GM21447 (cell line): ENCODE measurements around the gene PAQR6.
"Not testable (repeated sequence)": the region's sequence is repeated elsewhere in the genome, so short reads cannot be mapped to it uniquely, and the experiment has no call there.

ENCODE experiments used
- ATAC-seq: cut with Tn5 transposase; IDR thresholded peaks from one replicate; pipeline ENCODE4 v1.9.1; 2021; ENCODE audit not compliant: unreplicated experiment

Gene PAQR6

GRCh38 chr1:156232201-156232894 lies 15.5 kb downstream of the PAQR6 start:
- no peak for ATAC-seq

GRCh38 chr1:156230473-156230837 lies 17.4 kb downstream of the PAQR6 start:
- no peak for ATAC-seq

DNA sequence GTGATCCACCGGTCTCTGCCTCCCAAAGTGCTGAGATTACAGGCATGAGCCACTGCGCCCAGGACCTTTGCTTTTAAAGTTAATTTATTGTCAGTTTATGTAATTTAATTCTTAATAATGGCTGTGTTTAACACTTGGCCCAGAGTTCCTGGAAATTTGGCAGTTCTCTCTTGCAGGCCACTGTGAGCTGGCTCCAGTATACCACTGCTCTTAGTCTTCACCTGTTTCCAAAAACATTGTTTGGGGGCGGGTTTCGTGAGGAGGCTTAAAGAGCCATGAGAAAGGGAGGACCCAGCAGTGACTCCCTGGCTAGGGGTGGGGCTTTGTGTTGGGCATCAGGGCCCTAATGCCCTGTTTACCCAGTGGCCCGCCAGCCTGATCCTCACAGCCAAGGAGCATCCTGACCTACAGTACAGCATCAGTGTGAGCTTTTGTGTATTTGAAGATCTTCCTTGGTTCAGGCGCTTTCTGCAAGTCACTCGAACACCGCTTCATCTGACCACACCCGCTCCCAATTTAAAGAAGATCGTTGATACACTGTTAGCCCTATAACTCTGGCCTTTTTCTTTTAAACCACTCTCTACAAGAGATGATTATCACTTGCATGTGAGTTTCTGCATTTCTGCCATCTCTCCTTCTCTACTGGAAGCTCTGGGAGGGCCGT lies 17.9 kb downstream of the PAQR6 start:
- ATAC-seq, result no peak

- ATAC-seq, result no peak
These were observed 19.4 kb downstream of the PAQR6 start for GRCh38 chr1:156228501-156228900.

GRCh38 chr1:156226782-156227181 lies 21.1 kb downstream of the PAQR6 start:
- no peak for ATAC-seq

- ATAC-seq, result peak; percentile 62
These were observed 21.7 kb downstream of the PAQR6 start for GRCh38 chr1:156226116-156226538.

DNA sequence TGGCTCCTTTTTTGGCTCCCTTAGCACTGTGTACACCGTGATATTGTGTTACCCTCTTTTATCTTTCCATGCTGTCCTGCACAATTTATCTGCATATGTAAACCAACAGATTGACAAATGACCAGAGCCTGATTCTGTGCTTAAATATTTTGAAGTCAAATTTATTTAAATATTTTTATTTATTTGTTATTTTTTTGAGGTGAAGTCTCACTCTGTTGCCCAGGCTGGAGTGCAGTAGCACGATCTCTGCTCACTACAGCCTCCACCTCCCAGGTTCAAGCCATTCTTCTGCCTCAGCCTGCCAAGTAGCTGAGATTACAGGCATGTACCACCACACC lies 22.2 kb downstream of the PAQR6 start:
- peak; percentile 3 for ATAC-seq

DNA sequence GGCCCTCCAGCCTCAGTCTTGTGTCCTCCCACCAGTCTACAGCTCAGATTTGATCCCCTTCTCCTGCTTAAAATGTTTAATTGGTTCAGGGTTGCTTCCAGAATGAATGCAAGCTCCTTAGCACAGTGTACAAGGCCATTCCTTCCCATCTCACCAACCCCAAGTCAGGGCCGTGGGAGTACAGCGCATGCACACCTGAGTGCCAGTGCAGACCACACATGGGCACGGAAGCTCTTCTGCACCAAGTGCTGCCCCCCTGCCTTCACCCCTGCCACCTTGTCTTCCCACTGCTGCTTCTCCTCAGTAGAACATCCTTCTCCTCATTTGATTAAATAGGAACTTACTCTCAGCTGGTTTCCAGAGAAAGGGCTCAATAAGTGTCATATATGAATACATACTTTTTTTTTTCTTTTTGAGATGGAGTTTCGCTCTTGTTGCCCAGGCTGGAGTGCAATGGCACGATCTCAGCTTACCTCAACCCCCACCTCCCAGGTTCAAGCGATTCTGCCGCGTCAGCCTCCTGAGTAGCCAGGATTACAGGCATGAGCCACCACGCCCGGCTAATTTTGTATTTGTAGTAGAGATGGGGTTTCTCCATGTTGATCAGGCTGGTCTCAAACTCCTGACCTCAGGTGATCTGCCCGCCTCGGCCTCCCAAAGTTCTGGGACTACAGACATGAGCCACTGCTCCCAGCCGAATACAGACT lies 25.7 kb downstream of the PAQR6 start:
- no peak for ATAC-seq

GRCh38 chr1:156220226-156220625 lies 27.6 kb downstream of the PAQR6 start:
- no peak for ATAC-seq

DNA sequence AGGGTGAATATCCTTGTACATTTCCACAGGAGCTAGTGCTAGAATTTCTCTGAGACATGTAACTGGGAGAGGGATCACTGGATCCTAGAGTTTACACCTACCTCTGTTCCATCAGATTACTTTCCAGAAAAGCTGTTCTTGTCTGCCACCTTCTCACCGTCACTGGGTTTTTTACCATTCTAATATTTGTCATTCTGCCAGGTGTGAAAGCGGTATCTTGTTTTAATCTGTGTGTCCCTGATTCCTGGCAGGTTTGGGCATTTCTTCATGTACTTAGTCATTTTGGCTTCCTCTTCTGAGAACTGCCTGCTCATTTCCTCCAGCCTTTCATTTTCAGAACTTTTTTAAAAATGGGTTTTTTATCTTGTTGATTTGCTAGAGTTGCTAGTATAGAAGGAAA lies 30.0 kb downstream of the PAQR6 start:
- ATAC-seq, result no peak

DNA sequence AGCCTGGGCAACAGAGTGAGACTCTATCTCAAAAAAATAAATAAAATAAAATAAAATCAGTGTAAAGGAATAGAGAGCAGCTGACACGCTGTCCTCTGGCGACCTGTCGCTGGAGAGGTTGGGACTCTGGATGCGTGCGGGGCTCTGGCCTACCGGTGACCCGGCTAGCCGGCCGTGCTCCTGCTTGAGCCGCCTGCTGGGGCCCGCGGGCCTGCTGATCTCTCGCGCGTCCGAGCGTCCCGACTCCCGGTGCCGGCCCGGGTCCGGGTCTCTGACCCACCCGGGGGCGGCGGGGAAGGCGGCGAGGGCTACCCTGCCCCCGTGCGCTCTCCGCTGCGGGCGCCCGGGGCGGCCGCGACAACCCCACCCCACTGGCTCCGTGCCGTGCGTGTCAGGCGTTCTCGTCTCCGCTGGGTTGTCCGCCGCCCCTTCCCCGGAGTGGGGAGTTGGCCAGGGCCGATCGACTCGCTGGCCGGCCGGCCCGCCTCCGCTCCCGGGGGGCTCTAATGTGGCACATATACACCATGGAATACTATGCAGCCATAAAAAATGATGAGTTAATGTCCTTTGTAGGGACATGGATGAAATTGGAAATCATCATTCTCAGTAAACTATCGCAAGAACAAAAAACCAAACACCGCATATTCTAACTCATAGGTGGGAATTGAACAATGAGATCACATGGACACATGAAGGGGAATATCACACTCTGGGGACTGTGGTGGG lies 31.3 kb downstream of the PAQR6 start:
- not testable (repeated sequence) for ATAC-seq

DNA sequence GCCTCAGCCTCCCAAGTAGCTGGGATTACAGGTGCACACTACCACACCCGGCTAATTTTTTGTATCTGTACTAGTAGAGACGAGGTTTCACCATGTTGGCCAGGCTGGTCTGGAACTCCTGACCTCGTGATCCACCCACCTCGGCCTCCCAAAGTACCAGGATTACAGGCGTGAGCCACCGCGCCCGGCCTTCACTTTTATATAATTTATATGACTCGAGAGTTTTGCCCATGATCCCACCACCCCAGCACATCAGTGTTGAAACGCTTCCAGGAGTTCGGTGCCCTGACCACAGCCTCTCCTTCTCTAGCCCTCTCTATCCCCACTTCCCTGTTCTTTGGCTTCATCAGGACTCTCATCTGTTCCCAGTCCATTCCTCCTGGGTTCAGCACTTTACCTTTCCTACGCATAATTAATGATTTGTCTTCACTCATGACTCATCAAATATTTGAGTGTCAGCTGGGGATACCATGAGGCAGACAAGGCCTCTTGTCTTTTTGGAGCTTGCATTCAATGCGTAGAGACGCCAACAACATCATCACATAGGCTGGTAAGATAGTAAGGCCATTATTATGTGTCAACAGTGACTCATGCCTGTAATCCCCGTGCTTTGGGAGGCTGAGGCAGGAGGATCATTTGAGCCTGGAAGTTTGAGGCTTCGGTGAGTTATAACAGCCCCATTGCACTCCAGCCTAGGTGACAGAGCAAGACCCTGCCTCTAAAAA lies 33.7 kb downstream of the PAQR6 start:
- ATAC-seq, result no peak

DNA sequence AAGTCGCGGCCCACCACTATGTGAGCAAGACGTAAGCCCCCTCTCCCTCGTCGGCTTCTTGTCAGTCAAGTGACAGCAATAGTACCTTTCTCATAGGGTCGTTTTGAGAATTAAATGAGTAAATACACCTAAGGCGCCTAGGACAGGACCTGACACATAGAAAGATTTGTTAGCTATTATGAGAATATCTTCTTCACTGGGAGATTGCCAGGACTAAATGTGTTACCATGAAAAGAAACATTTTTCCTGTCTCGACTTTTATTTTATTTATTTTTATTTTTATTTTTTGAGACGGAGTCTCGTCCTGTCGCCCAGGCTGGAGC lies 34.3 kb downstream of the PAQR6 start:
- ATAC-seq, result no peak

GRCh38 chr1:156212833-156213643 lies 34.8 kb downstream of the PAQR6 start, which contains the start of gene PMF1:
TSS of gene PMF1 (plus strand) at chr1:156213007. CDS start at chr1:156213016, 9 bp downstream.
- ATAC-seq, result peak; percentile 87

DNA sequence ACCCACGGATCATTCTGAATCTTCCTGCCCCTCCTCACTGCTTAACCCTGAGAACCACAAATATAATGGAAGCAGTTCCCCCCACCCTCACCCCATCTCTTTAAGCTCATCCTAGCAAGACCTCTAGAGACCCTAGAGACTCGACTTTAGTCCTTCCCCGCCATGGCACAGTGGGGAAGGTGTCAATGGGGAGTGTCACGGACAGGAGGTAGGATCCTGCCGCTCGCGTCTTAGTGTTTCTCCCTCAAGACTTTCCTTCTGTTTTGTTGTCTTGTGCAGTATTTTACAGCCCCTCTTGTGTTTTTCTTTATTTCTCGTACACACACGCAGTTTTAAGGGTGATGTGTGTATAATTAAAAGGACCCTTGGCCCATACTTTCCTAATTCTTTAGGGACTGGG lies 35.7 kb downstream of the PAQR6 start:
- ATAC-seq, result no peak

GRCh38 chr1:156211243-156211642 lies 36.6 kb downstream of the PAQR6 start:
- ATAC-seq, result no peak

DNA sequence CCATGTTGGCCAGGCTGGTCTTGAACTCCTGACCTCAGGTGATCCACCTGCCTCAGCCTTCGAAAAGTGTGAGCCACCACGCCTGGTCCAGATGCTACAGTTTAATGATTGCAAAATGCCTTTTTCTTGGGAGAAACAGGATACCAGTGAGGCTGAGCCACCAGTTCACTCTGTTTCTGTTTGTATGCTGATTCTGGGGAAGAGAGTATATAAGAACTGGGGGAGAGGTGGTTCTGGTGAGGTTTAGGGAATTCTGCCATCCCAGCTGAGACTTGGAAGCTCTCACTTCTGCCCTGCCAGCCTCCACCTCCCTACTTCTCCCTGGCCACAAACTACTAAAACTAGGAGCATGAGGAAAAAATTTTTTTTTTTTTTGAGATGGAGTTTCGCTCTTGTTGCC lies 43.2 kb downstream of the PAQR6 start:
- ATAC-seq, result no peak

DNA sequence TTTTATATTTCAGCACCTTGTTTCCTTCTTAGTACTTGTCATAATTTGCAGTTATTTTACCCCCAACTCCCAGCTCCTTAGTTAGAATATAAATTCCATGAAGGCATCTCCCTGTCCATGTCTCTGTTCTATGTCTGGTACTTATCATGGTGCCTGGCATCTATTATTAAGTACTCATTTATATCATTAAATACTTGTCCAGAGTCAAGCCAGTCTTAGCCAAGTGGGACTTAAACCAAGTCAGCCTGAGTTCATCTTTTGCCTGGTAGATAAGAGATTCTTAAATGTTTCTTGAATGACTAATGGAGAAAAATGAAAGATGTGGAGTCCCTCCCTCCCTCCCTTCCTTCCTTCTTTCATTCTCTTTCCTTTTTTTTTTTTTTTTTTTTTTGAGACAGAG lies 44.5 kb downstream of the PAQR6 start:
- ATAC-seq, result no peak

DNA sequence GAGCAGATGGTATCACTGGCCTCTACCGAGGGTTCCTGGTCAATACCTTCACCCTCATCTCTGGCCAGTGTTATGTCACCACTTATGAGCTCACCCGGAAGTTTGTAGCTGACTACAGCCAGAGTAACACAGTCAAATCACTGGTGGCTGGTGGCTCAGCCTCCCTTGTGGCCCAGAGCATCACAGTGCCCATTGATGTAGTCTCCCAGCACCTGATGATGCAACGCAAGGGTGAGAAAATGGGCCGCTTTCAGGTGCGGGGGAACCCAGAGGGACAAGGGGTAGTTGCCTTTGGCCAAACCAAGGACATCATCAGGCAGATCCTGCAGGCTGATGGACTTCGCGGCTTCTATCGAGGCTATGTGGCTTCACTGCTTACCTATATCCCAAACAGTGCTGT lies 47.8 kb downstream of the PAQR6 start:
- ATAC-seq, result no peak

DNA sequence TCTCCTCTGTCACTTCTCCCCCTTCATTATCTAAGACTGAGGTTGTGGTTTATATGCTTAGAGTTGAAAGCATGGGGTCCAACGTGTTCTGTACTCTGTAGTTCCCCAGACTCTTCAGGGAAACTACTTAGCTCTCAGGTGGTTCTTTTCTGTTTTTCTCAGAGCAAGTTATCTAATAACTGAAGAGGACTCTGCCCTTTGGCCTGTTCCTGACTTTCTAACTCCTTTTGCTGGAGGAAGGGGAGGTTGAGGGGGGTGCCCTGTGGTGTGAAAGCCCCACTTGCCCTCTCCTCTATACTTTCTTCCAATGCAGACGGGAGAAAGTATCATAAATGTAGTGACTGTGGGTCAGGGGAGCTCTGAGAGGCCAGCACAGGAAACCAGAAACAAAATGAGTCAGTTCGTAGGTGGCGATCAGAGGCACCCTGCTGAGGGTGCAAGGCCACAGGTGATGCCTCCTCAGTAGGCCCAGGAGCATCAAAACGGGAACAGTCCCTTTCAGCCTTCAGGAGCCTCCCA lies 49.0 kb downstream of the PAQR6 start:
- peak; percentile 52 for ATAC-seq
